ENCODE data around the gene EXOSC7.
"Not testable (repeated sequence)": the region's sequence is repeated elsewhere in the genome, so short reads cannot be mapped to it uniquely, and the experiment has no call there.

The EXOSC7 gene

DNA sequence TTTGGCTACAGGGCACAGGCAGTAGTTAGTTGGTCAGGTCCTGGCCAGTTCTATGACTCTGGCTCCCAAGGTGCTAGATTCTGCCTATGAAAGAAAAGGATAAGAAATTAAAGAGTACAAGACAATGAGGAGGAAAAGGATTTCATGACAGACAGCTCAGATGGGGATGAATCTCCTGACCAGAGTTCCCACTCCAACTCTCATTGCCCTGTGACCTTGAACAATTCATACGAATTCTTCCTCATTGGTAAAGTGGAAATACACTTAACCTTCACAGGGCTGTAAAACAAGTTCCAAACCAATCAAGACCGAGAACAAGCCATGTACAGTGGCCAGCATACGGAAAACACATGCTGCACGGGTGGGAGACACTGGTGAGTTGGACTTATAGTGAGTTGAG lies 73.8 kb downstream of the EXOSC7 start:
- in situ Hi-C loops (cut with MboI; ENCODE audit: low sequenced_read_pairs) = loop anchor here (10.0 to 25.0 kb wide), 2 partner anchors 455 to 612 kb away; no protein-coding TSS in a partner anchor

- in situ Hi-C loops (cut with MboI; ENCODE audit: low sequenced_read_pairs) = no loop called here
Observed at GRCh38 chr3:45051685-45052084, 75.6 kb downstream of the EXOSC7 start.

DNA sequence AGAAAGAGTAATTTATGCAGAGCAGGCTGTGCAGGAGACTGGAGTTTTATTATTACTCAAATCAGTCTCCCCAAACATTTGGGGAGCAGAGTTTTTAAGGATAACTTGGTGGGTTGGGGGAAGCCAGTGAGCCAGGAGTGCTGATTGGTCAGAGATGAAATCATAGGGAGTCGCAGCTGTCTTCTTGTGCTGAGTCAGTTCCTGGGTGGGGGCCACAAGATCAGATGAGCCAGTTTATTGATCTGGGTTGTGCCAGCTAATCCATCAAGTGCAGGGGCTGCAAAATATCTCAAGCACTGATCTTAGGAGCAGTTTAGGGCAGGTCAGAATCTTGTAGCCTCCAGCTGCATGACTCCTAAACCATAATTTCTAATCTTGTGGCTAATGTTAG lies 77.8 kb downstream of the EXOSC7 start:
- in situ Hi-C loops (cut with MboI; ENCODE audit: low sequenced_read_pairs) = not testable (repeated sequence)

DNA sequence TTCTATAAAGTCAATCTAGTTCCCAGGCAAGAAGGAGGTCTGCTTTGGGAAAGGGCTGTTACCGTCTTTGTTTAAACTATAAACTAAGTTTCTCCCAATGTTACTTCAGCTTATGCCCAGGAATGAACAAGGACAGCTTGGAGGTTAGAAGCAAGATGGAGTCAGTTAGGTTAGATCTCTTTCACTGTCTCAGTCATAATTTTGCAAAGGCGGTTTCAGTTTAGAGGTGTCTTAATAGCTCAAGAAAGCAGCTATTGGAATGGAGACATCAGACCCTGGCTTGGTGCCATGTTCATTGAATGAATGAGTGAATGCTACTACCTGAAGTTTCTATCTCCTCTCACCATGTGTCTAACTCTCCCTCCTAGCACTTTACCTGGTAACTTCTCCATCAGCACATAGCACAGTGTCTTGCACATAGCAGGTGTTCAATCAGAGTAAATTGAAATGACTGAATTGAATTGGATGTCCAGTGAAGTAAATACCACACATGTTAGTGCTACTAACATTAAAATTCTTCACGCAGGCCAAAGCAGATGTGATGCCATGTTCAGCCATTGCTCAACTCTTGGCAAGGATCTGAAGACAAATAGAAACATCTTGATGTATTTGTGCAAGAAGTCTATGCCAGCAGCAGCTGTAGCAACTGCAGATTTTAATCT lies 78.3 kb downstream of the EXOSC7 start:
- in situ Hi-C loops (cut with MboI; ENCODE audit: low sequenced_read_pairs) = no loop called here

DNA sequence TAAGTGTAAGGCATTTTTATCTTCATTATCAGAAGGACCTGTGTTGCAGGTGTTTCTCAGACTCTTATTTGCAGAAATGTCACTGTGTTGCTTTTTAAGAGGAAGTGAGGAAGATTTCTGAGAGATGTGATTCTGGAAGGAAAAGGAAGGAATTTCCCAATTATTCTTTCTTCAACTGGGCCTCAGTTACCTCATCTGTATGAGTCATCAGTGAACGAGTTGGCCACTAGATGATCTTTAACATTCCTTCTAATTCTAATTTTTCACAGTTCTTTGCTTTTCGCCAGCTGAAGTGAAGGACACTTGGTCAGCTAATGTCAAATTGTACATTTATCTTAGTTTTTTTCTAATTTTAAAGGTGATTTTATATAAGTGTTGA lies 79.0 kb downstream of the EXOSC7 start:
- in situ Hi-C loops (cut with MboI; ENCODE audit: low sequenced_read_pairs) = no loop called here

DNA sequence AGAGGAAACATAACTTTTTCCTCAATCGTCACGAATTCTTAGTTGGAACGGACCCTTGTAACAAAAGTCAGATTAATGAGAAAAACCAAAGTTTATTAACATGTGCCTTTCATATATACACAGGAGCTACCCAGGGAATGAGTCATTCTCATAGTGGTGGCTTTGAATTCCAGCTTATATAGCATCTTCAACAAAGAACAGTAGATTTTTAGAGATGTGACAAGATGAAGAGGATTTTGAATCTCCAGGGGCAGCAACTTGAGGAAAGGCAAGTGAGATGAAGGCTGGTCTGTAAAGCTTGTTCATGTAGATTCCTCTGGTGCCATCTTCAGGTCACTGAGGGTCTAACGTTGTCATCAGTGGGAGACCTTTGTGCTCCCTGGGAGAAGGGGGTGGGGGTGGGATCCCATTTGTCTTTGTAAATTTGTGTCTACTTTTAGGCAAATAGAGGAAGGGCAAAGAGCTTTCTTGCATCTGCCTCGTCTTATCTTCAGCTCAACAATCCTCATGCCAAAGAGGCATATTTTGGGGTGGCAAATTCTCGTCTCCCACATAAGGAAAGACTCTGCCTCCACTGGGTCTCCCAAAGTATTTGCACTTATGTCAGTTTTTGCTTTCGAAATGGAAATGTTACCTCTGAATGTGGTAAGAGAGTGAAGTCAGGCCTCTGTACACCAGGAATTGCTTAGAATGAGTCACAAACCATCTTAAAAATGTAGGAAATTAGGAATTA lies 79.5 kb downstream of the EXOSC7 start:
- in situ Hi-C loops (cut with MboI; ENCODE audit: low sequenced_read_pairs) = no loop called here

GRCh38 chr3:45056608-45057301 lies 80.7 kb downstream of the EXOSC7 start:
- in situ Hi-C loops (cut with MboI; ENCODE audit: low sequenced_read_pairs) = no loop called here

DNA sequence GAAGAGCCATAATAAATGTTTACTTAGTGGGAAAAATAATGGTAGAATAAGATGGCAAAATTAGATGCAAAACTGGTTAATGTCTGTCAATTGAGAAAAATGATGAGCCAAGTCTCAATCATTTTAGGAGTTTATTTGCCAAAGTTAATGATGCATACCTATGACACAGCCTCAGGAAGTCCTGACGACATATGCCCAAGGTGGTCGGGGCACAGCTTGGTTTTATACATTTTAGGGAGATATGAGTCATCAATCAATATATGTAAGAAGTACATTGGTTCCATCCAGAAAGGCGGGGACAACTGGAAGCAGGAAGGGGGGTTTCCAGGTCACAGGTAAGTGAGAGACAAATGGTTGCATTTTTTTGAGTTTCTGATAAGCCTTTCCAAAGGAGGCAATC lies 81.5 kb downstream of the EXOSC7 start:
- in situ Hi-C loops (cut with MboI; ENCODE audit: low sequenced_read_pairs) = no loop called here

DNA sequence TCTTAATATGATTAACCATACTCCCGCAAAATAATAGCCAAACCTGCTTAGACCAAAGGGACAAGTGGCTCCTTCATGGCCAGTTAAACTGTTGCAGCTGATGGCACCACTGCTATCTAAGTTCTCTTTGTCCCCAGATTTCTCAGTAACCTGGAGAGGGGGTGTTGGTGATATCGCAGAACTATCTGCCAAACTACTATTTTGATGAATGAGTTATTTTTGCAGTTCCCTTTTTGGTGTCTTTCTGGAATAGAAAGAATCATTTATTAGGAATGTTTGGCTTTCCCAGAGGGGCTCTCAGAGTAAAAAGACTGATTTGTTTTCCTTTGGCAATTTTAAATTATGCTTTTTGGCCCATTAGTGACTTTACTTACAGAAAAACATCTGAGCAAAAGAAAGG lies 83.1 kb downstream of the EXOSC7 start:
- in situ Hi-C loops (cut with MboI; ENCODE audit: low sequenced_read_pairs) = no loop called here

GRCh38 chr3:45060165-45060892 lies 84.3 kb downstream of the EXOSC7 start:
- in situ Hi-C loops (cut with MboI; ENCODE audit: low sequenced_read_pairs) = no loop called here
